GM19328 (cell line): ENCODE measurements around the gene BARHL1.

Experiments
- ATAC-seq: cut with Tn5 transposase; IDR thresholded peaks from one replicate; pipeline ENCODE4 v1.9.1; 2021; ENCODE audit warnings: mild to moderate bottlenecking, moderate library complexity; ENCODE audit not compliant: unreplicated experiment

Gene BARHL1

GRCh38 chr9:132582276-132582785, at the start of gene BARHL1:
TSS of gene BARHL1 (plus strand) at chr9:132582606. CDS start at chr9:132582798, 192 bp downstream.
- ATAC-seq: no peak

- ATAC-seq: no peak
Observed at GRCh38 chr9:132534832-132535231, 47.6 kb upstream of the BARHL1 start.

GRCh38 chr9:132536124-132536523, 46.3 kb upstream of the BARHL1 start:
- ATAC-seq: no peak

GRCh38 chr9:132537352-132537751, 45.1 kb upstream of the BARHL1 start:
- ATAC-seq: no peak

- ATAC-seq: no peak
Observed at GRCh38 chr9:132538071-132538470, 44.3 kb upstream of the BARHL1 start.

GRCh38 chr9:132539096-132539495, 43.3 kb upstream of the BARHL1 start:
- ATAC-seq: no peak

GRCh38 chr9:132541051-132541450, 41.4 kb upstream of the BARHL1 start:
- no peak for ATAC-seq

GRCh38 chr9:132541870-132542830, 40.3 kb upstream of the BARHL1 start:
- ATAC-seq: no peak

- ATAC-seq: no peak
Observed at GRCh38 chr9:132543251-132543650, 39.2 kb upstream of the BARHL1 start.

- no peak for ATAC-seq
Observed at GRCh38 chr9:132543960-132544359, 38.4 kb upstream of the BARHL1 start.

GRCh38 chr9:132545578-132545977, 36.8 kb upstream of the BARHL1 start:
- no peak for ATAC-seq

GRCh38 chr9:132546148-132547051, 36.0 kb upstream of the BARHL1 start:
- ATAC-seq: no peak

GRCh38 chr9:132547052-132547431, 35.4 kb upstream of the BARHL1 start:
- ATAC-seq: no peak

GRCh38 chr9:132547436-132547835, 35.0 kb upstream of the BARHL1 start:
- no peak for ATAC-seq

GRCh38 chr9:132547976-132548730, 34.3 kb upstream of the BARHL1 start:
- ATAC-seq: no peak

GRCh38 chr9:132548751-132549640, 33.4 kb upstream of the BARHL1 start:
- no peak for ATAC-seq

GRCh38 chr9:132551556-132551955, 30.9 kb upstream of the BARHL1 start:
- ATAC-seq: no peak

- ATAC-seq: no peak
Observed at GRCh38 chr9:132552041-132552440, 30.4 kb upstream of the BARHL1 start.

- no peak for ATAC-seq
Observed at GRCh38 chr9:132554755-132555154, 27.7 kb upstream of the BARHL1 start.

GRCh38 chr9:132555528-132555927, 26.9 kb upstream of the BARHL1 start:
- no peak for ATAC-seq
